Left ventricle myocardium inferior (tissue), 1 donor: ENCODE results near the gene LRRC3B. TPM values are rescaled to one million over a fixed set of nuclear protein-coding genes. Genes with fewer than 3 reads are reported as not detected.

Experiments used
- DNase-seq: peaks from one replicate; pipeline ENCODE4 v3.0.0-alpha.2; 2020
- H3K27ac ChIP-seq: fragments of 200-600 bp; replicated peaks from 2 replicates; pipeline ENCODE4 v1.8.0; 2021
- H3K27me3 ChIP-seq: fragments of 200-600 bp; 2 replicates; pipeline ENCODE4 v1.8.0; 2021; ENCODE audit warnings: low read depth
- H3K36me3 ChIP-seq: fragments of 200-600 bp; 2 replicates; pipeline ENCODE4 v1.8.0; 2021
- H3K4me1 ChIP-seq: fragments of 200-600 bp; 2 replicates; pipeline ENCODE4 v1.8.0; 2021
- H3K4me3 ChIP-seq: fragments of 200-600 bp; 2 replicates; pipeline ENCODE4 v1.8.0; 2021; ENCODE audit warnings: mild to moderate bottlenecking, moderate library complexity
- H3K9me3 ChIP-seq: fragments of 200-600 bp; replicated peaks from 2 replicates; pipeline ENCODE4 v1.8.0; 2021
- intact Hi-C: fragments of 100-400 bp; cut with micrococcal nuclease; formaldehyde crosslinking; loops from one replicate; pipeline ENCODE4 v1.11.0; 2022
- total RNA-seq: library from RNA; stranded (reverse); fragmentation: NEBNext Ultra II Directional; extraction: Animal tissue kit (Norgen Biotek cat#: 25700); gene quantifications from one replicate; pipeline ENCODE4 v1.2.1, GENCODE V29; 2021
- TF ChIP-seq, protein P1 (sequence below): fragments of 200-600 bp; IDR thresholded peaks from 2 replicates; pipeline ENCODE4 v1.8.0; 2021; ENCODE audit warnings: antibody characterized with exemption, mild to moderate bottlenecking, borderline replicate concordance
- donor health status: DM: no; HTN: yes; CAD: no; lungs with severe emphysema.

Gene LRRC3B
- total RNA-seq, 1 donor from 2014 or later: 0.55 TPM

DNA sequence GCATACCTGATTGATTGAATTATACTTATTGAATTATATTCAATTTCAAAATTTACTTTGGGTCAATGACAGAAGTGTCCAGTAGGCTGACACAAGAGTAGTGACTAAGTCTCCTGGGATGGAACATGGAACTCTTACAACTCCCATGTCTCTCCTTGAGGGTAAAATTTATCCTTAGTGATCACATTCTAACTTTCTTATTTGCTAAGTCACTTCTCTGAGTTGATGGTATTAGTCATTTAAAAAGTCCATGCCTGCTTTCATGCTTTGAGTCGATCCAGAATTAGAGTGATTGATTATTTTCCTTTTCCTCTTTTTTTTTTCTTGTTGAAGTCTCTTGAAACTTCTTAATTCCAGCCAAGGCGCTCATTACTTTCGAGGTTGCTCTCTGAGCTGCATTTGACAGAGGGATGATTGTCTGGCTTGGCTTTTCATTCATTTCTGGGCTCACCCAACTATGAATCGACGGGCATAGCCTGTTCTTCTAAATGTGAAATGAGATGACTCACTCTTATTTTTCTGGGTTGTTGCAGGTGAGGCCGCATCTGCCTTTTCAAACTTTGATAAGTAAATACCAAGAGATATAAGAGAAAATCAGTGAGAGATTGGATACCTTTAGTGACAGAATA is 34.9 kb downstream of the LRRC3B start:
- no peak overlapping the region for H3K27ac ChIP-seq
- peaks cover 3% of the 10 kb centered on the region for H3K4me1 ChIP-seq
- H3K27me3 ChIP-seq: no peaks in the 10 kb centered on the region
- H3K36me3 ChIP-seq: no peaks in the 10 kb centered on the region
- DNase-seq: no peak
- peaks cover 6% of the 10 kb centered on the region for H3K9me3 ChIP-seq
- intact Hi-C loops: no loop called here
- no peak overlapping the region for H3K4me3 ChIP-seq
- TF ChIP-seq, protein P1, sequence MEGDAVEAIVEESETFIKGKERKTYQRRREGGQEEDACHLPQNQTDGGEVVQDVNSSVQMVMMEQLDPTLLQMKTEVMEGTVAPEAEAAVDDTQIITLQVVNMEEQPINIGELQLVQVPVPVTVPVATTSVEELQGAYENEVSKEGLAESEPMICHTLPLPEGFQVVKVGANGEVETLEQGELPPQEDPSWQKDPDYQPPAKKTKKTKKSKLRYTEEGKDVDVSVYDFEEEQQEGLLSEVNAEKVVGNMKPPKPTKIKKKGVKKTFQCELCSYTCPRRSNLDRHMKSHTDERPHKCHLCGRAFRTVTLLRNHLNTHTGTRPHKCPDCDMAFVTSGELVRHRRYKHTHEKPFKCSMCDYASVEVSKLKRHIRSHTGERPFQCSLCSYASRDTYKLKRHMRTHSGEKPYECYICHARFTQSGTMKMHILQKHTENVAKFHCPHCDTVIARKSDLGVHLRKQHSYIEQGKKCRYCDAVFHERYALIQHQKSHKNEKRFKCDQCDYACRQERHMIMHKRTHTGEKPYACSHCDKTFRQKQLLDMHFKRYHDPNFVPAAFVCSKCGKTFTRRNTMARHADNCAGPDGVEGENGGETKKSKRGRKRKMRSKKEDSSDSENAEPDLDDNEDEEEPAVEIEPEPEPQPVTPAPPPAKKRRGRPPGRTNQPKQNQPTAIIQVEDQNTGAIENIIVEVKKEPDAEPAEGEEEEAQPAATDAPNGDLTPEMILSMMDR: no peak

DNA sequence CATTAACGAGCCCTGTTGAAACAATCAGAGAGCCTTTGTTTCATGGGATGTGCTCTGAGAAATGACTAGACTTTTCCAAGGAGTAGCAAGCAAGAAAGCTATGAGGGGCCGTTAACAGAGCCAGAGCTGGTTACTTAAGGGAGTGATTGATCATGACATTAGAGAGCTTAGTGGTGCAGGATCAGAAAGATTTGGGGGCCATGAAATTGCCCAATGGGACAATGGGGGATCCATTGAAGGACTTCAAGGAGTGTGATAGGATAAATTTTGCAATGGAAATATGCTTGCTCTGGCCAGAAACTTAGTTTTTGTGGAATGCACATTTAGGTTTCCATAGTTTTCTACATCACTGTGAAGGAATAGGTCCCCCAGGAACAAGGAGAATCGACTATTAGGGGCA is 45.6 kb downstream of the LRRC3B start:
- Histone ChIP-seq H3K36me3 (no peaks in the 10 kb centered on the region), H3K4me3 (no peak overlapping the region), H3K9me3 (no peaks in the 10 kb centered on the region), H3K4me1 (no peaks in the 10 kb centered on the region), H3K27ac (no peak overlapping the region), H3K27me3 (no peaks in the 10 kb centered on the region)
- intact Hi-C loops: no loop called here
- TF ChIP-seq, protein P1: no peak
- DNase-seq: no peak

GRCh38 chr3:26668696-26669095 is 46.1 kb downstream of the LRRC3B start:
- H3K36me3 ChIP-seq: no peaks in the 10 kb centered on the region
- H3K9me3 ChIP-seq: no peaks in the 10 kb centered on the region
- no peaks in the 10 kb centered on the region for H3K27me3 ChIP-seq
- no peaks in the 10 kb centered on the region for H3K4me1 ChIP-seq
- intact Hi-C loops: no loop called here
- no peak for DNase-seq
- TF ChIP-seq, protein P1: no peak
- no peak overlapping the region for H3K4me3 ChIP-seq
- no peak overlapping the region for H3K27ac ChIP-seq

DNA sequence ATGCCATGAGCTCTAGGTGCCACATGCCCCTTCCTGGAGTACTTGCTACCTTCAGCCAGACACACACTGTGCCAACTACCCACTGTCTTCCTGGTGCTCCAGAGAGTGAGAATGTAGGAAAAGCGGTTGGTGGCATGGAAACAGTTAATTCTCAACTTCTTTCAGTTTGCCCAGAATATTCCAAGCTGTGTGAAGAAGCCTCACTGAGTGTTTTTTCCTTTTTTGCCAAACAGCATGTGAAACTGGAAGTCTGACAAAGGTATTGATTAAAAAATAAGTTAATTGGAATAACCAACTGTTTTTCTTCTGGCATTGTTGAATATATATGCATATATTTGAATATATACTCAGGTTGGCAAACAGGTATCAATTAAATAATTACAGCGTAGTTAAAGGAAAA is 52.8 kb downstream of the LRRC3B start:
- Histone ChIP-seq H3K4me1 (no peaks in the 10 kb centered on the region), H3K9me3 (no peaks in the 10 kb centered on the region), H3K4me3 (no peak overlapping the region), H3K27ac (no peak overlapping the region), H3K27me3 (no peaks in the 10 kb centered on the region), H3K36me3 (no peaks in the 10 kb centered on the region)
- TF ChIP-seq, protein P1: no peak
- DNase-seq: no peak
- intact Hi-C loops: no loop called here

- no peak for DNase-seq
- Histone ChIP-seq H3K9me3 (no peaks in the 10 kb centered on the region), H3K36me3 (no peaks in the 10 kb centered on the region), H3K4me1 (no peaks in the 10 kb centered on the region), H3K27me3 (no peaks in the 10 kb centered on the region), H3K4me3 (no peak overlapping the region), H3K27ac (no peak overlapping the region)
- intact Hi-C loops: no loop called here
- TF ChIP-seq, protein P1: no peak
These were observed 59.1 kb downstream of the LRRC3B start for GRCh38 chr3:26681632-26682031.
